NCI-H128 (cell line): ENCODE data around the gene WNT3A.

Source experiments
- DNase-seq: peaks from one replicate; lab custom pipeline; 2025; ENCODE audit not compliant: unreplicated experiment; lab: John Stamatoyannopoulos, UW

WNT3A gene

DNA sequence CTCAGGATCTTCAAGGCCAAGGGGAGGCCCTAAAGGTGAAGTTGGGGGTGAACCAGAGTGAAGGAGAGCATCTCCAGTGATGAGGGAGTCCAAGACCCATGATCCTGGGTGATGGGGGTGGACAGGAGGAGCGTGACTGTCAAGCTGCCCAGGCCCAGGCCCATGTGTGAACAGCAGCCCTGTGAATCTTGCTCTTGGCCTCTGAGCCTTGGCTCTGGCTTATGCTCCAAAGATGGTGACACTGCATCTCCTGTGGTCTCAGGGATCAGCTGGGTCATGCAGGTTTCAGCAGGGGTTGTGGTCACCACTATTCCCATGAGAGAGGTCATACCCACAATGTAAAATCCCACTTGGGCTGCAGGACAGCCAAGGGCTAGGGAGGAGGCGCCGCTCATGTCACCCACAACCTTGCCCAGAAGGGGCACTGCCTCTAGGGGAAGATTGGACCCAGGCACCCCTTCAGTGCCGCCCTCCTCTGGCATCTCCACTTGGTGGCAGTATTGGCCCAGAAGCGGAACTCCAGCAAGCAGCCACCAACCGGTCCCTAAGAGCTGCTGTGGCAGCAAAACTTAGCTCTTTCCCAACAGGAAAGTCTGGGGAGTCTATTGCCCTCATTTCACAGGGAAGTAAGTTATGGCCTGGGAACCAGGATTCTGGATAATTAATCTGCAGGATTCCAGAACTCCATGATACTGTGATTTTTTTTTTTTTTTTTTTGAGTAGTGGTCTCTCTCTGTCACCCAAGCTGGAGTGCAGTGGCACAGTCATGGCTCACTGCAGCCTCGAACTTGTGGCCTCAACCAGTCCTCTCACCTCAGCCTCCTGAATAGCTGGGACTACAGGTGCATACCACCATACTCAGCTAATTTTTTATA, 7.5 kb upstream of the WNT3A start:
- DNase-seq, result peak; percentile 65

DNA sequence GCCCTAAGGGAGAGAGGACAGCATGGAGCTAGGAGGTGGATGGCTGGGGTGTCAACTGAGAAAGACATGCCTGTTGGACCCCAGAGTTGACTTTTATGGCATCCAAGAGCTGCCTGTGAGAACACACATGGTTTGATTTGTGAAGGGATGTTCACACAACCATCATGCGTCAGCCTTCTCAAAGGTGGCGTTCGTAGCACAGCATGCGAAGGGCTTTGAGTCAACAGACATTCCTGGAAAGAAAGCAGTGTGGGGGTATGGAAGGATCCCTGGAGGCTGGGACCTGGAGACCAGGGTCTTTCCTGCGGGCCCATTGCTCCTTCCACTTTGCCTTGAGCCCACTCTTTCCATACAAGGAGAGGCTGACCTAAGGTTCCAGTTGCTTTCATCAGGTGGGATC, 6.4 kb upstream of the WNT3A start:
- DNase-seq, result no peak

DNA sequence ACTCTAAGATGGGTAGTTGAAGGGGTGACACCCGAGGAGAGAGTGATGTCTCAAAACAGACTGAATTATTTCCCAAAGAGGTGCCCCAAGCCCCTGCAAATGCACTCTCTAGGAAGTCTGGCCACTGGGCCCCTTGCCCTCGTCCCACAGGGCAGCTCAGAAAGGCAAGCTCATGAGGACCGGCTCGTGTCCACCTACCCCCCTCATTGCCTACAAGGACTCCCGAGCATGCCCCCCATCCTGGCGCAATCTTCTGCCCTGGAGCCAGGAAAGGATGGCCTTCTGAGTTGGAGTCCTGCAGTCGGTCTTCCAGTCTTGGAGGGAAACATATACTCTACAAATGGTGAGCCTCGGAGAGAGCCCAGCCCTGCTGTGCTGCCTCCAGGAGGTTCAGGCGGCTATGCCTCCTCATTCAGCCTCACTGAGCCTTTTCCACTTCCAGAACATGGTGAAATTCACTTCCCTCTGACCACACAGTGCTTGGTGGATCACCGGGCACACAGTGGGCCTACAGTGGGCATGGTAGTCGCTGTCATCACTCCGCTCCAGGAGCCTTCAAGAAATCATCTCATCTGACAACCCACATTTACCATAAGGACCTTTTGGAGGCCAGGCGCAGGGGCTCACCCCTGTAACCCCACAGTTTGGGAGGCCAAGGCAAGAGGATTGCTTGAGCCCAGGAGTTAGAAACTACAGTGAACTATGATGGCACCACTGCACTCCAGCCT, 5.8 kb upstream of the WNT3A start:
- no peak for DNase-seq

DNA sequence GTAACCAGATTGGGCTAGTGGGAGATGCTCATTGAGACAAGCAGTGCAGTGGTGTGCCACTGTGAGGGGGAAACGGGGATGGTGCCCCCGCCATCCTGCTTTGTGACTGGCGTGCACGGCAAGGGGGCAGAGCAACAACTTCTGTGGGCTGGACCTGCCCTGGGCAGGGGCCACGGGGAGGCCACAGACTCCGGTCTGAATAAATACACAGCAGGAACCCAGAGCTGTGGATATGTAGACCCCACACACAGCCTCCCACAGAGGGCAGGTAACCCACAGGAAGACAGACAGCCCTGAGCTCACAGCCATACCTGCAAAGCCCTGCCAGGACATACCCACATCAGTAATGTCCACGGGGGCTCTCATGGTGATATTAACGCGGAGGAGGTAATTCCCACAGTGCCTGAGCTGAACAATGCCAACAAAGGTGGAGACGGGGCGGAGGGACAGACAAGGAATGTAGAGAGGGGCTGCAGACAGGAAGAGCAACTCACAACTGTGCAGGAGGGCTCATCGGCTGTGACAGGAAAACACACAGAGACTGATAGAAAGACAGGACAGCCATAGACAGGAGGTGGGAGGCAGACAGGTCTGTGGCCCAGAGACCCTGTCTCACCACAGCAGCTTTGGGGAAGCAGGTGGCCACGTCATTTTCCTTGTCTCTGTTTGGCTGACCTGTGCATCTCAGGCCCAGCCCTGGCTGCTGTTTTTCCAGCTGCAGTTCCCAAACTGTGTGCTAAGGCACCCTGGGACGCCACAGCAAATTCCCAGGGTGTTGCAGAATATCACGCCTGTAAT, 4.9 kb upstream of the WNT3A start:
- DNase-seq, result no peak

DNA sequence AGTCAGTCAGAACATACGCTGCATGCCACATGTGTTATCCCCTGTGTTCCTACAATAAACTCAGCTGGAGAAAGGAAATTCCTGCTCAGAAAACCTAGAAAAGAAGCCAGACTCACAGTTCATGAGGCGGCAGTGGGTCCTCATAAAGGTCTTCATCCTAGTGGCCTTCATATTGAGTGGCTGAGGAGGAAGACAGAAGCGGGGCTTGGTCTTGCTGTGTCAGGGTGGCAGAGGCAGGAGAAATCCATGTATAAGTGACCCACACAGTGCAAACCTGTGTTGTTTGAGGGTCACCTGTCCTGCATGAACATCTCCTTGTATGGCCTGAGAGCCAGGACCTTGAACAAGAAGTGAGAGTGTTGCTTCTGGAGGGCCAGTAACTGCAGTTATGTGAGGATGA, 4.0 kb upstream of the WNT3A start:
- DNase-seq, result no peak

DNA sequence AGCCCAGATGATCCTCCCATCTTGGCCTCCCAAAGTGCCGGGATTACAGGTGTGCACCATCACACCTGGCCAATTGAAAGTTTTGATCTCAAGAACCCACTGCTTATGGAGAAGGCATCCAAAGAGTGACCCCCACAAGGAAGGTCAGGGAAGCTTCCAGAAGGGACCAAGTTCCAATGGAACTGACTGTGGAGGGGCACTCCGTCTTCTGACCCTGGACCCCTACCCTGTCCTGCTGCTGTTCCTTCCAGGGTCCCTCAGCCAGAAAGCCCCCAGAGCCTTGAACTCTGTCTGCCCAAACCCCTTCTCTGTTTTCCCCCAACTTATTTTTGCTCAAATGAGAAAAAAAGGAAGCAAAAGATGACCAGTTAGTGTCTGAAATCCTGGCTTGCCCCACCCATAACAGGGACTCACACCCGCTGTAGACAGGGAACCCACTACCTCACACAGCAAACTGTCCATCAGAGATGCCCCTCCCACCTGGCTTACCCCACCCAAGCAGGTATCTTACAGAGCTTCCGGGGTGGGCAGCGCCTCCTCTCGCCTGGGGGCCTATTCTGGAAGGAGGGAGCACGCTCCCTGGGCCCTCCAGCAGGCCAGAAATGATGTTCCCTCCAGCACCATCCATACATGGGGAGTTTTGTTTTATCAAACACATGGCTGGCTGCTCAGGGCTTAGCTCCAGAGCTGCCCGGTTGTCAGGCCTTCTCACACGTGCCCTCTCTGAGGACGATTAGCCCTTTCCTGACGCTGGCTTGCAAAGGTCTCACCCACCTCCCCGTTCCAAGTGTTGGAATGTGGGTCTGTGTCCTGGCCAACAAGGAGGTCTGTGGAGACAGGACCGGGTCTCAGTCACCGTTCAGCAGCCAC, 3.1 kb upstream of the WNT3A start:
- DNase-seq, result no peak

DNA sequence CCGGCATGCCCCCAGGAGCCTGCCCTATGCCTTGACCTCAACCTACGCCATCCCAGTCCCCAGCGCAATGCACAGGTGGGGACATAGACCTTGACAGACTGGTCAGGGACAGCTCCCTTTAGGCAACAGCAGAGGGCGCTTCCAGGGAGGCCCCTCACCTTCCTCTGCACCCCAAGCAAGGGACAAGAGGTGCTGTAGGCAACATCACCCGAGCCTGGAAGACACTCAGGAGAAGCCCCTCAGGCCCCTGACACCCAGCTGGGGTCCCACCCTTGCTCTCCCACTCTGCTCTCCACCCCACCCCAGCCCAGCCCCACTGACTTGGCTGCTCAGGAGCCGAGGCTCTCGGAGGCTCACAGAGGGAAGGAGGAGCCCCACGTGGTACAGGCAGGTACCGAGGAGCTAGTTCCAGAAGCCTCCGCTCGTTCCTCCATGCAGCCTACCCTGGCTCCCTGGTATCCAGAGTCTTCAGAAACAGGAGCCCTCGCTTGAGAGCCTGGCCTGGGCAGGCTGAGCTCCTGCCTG, 2.4 kb upstream of the WNT3A start:
- no peak for DNase-seq

DNA sequence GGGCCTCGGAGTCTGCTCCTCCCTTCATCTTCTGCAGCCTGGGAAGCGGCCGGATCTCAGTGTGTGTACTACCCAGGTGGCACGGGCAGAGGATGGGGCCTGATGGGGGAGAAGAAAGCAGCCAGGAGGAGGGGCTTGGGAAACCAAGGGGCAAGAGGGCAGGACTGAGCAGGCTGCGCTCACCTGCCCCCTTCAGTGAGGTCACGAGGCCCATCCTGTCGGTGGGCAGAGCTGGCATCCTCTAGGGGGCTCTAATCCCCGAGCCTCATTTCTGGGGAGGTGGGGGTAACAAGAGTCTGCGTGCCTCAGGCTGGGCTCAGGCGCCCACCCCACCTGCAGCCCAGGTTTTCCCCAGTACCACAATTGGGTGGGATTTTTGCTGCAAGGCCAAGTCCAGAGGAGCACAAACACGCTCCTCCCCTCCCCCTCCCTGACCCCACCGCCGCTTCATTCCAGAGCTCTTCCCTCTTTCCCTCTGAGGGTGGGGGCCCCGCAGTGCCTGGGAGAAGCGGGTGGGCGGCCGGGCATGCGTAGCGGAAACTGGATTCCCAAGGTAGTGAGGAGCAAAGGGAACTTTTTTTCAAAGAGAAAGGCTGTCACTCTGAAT, 1.8 kb upstream of the WNT3A start:
- no peak for DNase-seq

DNA sequence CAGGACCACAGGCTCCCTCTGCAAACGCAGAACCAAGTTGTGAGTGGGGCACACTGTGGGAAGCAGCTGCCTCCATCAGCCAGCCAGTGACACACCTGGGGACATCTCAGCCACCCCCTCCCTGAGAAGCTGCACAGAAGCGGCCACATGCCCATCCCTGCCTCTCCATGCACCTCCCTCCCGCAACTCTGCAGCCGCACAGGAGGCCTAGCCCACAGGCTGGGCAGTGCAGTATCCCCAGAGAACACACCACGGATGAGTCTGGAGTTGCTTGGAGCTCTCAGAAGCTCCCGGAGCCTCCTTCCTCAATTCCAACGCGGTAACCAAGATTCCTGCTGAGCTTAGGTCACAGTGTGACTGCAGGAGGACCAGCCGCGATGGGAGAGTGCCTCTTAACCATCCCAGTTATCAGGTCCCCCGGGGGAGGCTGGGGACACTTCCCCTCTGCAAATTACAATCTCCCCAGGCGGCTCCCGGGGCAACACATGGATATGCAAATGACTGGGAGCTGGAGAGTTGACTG, 1.2 kb upstream of the WNT3A start:
- no peak for DNase-seq

DNA sequence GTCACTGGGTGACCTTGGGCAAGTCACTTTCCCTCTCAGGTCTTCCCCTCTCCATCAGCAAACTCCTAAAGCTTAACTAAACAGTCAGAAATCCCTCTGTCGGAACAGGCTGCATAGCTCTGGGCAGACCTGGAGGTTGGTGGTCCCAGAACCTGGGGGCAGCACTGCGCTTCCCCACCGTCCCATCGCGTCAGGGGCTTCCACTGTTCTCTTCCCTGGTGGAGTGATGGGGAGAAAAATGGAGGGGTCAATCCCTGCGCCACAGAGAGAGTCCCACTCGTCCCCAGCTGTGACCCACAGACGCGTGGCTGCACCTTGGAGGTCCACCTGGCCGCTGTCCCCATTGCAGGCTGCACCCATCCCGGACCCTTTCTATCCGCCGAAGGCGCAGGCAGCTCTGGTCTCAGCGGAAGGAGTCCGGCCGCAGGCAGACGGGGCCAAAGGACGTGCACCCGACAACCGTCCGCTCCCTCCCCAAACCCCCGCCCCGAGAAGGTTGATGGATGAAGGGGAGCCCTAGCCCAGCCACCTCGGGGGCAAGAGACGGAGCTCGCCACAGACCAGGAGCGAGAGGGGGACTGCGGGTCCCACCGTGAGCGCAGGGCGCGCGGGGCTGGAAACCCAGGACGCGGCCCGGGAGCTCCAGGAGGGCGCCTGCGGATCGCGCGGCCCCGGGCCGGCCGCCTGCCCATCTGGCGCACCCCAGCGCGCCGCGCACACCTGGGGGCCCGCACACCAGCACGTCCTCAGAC, 588 bp upstream of the WNT3A start:
- DNase-seq, result no peak

DNA sequence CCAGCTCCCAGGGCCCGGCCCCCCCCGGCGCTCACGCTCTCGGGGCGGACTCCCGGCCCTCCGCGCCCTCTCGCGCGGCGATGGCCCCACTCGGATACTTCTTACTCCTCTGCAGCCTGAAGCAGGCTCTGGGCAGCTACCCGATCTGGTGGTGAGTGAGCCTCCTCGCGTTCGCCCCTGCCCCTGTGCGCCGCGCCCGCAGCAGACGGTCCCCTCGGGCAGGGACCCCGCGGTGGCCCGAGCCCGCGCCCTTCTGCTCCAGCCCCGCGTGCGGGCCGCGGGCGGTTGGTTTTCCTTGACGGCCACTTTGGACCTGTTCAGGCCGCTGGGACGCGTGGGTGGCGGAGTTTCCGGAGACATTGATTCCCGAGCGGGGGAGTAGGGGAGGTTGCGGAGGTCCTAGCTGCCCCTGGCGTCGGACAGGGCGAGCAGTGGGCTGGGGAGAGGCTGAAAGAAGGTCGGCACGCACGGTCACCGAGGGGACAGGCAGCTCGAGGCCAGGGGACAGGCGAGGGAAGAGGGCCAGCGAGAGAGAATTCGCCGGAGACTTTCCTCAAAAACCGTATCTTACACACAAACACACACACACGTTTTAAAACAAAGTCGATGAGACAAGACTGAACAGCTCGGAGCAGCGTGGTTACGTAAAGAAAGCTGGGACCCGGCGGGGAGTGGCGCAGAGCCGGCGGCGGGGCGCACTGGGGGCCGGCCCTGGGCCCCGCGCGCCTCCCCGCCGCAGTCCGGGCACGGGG, 427 bp downstream of the WNT3A start:
- DNase-seq, result no peak

DNA sequence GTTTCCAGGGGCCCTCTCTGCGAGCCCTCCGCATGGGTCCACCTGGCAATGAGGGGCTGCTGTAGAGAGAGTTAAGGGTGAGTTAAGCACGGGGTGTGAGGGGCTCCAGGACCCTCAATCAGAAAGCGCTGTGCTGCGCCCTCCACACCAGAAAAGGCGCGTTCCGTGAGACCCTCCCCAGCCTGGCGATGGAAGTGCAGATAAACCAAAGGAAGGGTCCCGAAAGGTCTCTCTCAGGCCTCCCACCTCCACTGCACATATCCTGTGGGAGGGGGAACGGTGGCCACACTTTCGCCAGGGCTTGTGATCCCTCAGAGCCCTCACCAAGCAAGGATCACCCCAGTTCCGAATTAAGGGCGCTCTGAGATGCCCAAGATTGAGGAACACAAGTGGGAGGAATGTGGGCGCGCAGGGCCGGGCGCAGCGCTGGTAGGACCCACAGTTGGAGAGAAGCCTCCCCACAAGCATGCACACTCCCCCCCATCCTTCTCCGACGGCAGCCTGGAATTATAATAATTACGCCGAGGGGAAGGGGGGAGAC, 1.1 kb downstream of the WNT3A start:
- DNase-seq, result no peak

DNA sequence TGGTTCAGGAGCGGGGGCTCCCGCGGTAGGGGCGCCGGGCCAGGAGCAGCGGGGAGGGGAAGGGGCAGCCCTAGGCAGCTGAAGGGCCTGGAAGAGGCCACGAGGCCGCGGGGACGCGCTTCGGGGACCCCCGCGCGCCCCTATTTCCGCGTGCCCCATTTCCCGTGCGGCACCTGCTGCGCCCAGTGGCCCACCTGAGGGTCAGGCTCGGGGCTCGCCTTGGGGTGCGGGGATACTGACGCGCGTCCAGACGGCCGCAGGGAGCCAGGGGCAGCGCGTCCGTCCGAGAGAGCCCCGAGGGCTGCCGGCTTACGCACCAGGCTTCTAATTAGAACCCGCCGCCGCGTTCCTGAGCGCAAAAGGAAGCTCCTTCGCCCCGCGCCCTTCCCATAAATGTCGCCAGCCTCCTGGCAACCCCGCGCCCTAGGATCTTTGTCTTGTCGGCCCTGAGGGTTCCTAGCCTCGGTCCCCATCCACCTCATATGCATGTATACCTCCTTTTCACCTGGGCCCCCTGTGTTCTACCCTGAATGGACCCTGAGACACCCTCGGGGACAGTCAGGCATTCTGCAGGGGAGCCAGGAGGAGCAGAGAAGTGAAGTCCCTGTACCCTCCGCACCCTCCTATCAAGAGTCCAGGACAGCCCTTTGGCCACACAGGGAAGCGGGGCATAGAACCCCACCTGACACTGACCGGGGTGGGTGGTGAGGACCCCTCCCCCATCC, 1.8 kb downstream of the WNT3A start:
- DNase-seq, result no peak

DNA sequence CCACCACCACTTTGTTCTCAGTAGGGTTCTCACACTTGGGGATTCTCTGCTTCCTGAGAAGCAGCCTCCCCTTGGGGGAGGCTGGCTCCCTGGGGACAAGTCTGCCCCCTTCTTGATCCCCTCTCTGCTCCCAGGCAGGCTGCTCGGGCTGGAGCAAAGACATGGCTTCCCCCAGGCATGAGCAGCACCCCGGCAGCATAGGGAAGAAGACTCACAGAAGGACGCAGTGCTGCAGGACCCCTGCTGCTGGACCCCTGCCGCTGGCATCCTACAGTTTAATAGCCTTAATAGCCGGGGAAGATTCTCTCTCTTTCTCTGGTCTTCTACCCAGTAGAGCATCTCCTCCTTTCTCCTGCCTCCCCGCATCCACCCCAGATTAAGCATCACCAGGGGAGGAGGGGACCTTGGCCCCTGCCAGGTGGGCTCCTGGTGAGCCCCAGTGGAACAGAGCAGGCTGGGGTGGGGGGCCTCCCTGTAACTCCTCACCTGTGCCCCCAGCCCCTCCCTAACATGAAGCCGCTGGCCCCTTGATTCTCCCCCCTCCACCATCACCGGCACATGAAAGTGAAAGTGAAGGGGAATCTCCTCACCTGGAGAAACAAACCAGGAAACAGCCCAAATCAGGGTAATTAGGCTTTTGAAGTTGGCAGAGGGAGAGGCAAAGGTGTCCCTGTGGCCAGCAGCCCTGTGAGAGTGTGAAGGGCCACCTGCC, 2.5 kb downstream of the WNT3A start:
- no peak for DNase-seq

DNA sequence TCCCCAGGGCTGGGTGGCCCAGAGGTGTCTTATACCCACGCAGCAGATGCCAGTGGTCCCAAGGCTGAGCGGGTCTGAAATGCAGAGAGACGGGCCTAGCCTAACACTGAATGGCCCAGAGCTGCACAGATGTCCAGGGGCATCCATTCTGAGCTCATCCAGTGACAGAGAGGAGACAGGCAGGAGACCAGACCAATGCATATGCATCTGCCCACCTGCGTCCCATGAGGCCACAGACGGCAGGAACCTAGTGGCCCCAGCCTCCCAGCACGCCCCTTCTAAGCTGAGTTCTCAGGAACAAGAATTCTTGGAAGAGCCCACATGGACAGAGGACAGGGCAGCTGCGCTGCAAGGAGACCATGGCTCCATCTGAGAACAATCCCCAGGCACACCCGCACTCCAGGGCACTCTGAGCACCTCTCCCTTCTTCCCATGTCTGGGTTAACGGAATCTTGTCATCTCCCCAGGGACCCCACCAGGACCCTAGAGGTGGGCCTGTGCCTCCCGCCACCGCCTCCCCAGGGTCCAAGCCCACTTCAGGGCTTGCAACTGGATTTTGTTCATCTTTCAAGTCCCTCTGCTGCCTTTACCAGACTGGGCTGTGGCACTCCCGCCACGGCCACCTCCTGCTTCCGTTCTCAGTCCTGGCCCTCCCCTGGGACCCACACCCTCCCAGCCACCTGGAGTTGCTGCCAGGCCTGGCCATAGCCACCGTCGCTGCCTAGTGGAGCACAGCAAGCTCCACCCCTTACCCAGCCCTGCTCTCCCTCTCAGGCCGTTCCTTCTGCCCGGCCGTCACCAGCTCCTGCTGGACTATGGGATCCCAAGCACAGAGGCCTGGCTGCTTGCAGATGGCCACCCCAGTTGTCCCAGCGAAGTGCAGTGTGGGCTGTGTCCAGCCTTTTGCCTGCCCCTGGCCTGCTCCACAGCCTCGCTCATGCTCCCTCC, 3.3 kb downstream of the WNT3A start:
- DNase-seq, result no peak

DNA sequence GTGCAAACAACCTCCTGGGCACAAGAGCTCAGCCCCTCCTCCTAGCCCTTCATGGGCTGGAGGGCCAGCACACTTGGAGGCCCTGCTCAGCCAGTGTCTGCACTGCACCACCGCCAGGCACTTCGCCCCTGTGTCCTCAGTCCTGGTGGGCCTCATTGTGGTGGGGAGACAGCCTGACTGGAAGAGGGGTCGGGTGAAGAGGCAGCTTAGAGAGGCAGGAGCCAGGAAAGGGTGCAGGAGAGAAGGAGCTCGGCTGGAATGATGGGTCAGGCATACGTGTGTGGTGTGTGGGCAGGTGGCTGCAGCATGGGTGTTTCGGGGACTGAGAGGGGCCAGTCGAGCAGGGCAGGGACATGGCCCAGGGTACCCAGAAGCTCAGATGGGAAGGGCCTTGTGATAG, 4.1 kb downstream of the WNT3A start:
- DNase-seq, result no peak
